ENCODE data around the gene MINAR1. TPM values are rescaled to one million over a fixed set of nuclear protein-coding genes. Genes with fewer than 3 reads are reported as not detected.
"Not testable (repeated sequence)": the region's sequence is repeated elsewhere in the genome, so short reads cannot be mapped to it uniquely, and the experiment has no call there.

The MINAR1 gene
- polyA plus RNA-seq, 3 donors = 1.2 to 1.5 (median 1.4) TPM

GRCh38 chr15:79426899-79427298, 5.2 kb upstream of the MINAR1 start:
- DNase-seq (ENCODE audit: extremely low read depth in 1 of 11, low read depth in 9 of 11, low spot score in 4 of 11) = not testable (repeated sequence)

- no peak for DNase-seq (ENCODE audit: extremely low read depth in 1 of 11, low read depth in 9 of 11, low spot score in 4 of 11)
Measured at GRCh38 chr15:79427781-79428598, 4.1 kb upstream of the MINAR1 start.

GRCh38 chr15:79430901-79431635, 1.1 kb upstream of the MINAR1 start:
- DNase-seq (ENCODE audit: extremely low read depth in 1 of 11, low read depth in 9 of 11, low spot score in 4 of 11) = peak in 2 of 11 donors; percentile 3 to 15

GRCh38 chr15:79432345-79433275, 474 bp downstream of the MINAR1 start:
- DNase-seq (ENCODE audit: extremely low read depth in 1 of 11, low read depth in 9 of 11, low spot score in 4 of 11) = no peak

- DNase-seq (ENCODE audit: extremely low read depth in 1 of 11, low read depth in 9 of 11, low spot score in 4 of 11) = no peak
Measured at GRCh38 chr15:79433276-79433990, 1.3 kb downstream of the MINAR1 start.

- no peak for DNase-seq (ENCODE audit: extremely low read depth in 1 of 11, low read depth in 9 of 11, low spot score in 4 of 11)
Measured at GRCh38 chr15:79434361-79434760, 2.2 kb downstream of the MINAR1 start.

- no peak for DNase-seq (ENCODE audit: extremely low read depth in 1 of 11, low read depth in 9 of 11, low spot score in 4 of 11)
Measured at GRCh38 chr15:79436037-79436780, 4.1 kb downstream of the MINAR1 start.

GRCh38 chr15:79437275-79438000, 5.3 kb downstream of the MINAR1 start:
- DNase-seq (ENCODE audit: extremely low read depth in 1 of 11, low read depth in 9 of 11, low spot score in 4 of 11) = no peak

GRCh38 chr15:79439236-79439635, 7.1 kb downstream of the MINAR1 start:
- DNase-seq (ENCODE audit: extremely low read depth in 1 of 11, low read depth in 9 of 11, low spot score in 4 of 11) = no peak

GRCh38 chr15:79440355-79440908, 8.3 kb downstream of the MINAR1 start:
- no peak for DNase-seq (ENCODE audit: extremely low read depth in 1 of 11, low read depth in 9 of 11, low spot score in 4 of 11)

GRCh38 chr15:79442911-79443310, 10.8 kb downstream of the MINAR1 start:
- DNase-seq (ENCODE audit: extremely low read depth in 1 of 11, low read depth in 9 of 11, low spot score in 4 of 11) = peak in 3 of 11 donors; percentile 38 to 41 (median 39)

- no peak for DNase-seq (ENCODE audit: extremely low read depth in 1 of 11, low read depth in 9 of 11, low spot score in 4 of 11)
Measured at GRCh38 chr15:79447060-79447459, 14.9 kb downstream of the MINAR1 start.

GRCh38 chr15:79450648-79451047, 18.5 kb downstream of the MINAR1 start:
- DNase-seq (ENCODE audit: extremely low read depth in 1 of 11, low read depth in 9 of 11, low spot score in 4 of 11) = no peak

GRCh38 chr15:79451361-79451999, 19.3 kb downstream of the MINAR1 start:
- DNase-seq (ENCODE audit: extremely low read depth in 1 of 11, low read depth in 9 of 11, low spot score in 4 of 11) = no peak

GRCh38 chr15:79452244-79453051, 20.3 kb downstream of the MINAR1 start:
- no peak for DNase-seq (ENCODE audit: extremely low read depth in 1 of 11, low read depth in 9 of 11, low spot score in 4 of 11)

GRCh38 chr15:79453446-79453845, 21.3 kb downstream of the MINAR1 start:
- DNase-seq (ENCODE audit: extremely low read depth in 1 of 11, low read depth in 9 of 11, low spot score in 4 of 11) = no peak

Measured in renal cortex interstitium (tissue), 11 donors.